Neuronal stem cell (in vitro differentiated cells): Measurements from ENCODE around the gene GRIP1.

Experiments used
- DNase-seq: peaks from one replicate; pipeline ENCODE4 v3.0.0-alpha.2; 2013; ENCODE audit warnings: low spot score
- H2AFZ ChIP-seq: one replicate; pipeline ENCODE4 v1.6.1; 2013; ENCODE audit warnings: mild to moderate bottlenecking, low read length, inconsistent platforms
- H2AK5ac ChIP-seq: 2 replicates; pipeline ENCODE4 v1.6.1; 2013; ENCODE audit warnings: low read depth, mild to moderate bottlenecking, inconsistent platforms, low read length, moderate library complexity, mixed read lengths
- H2BK120ac ChIP-seq: 2 replicates; pipeline ENCODE4 v1.6.1; 2013; ENCODE audit warnings: low read depth, mild to moderate bottlenecking, inconsistent platforms, low read length, moderate library complexity, mixed read lengths
- H2BK12ac ChIP-seq: one replicate; pipeline ENCODE4 v1.6.1; 2013; ENCODE audit warnings: low read length, inconsistent platforms
- H2BK15ac ChIP-seq: 2 replicates; pipeline ENCODE4 v1.6.1; 2013; ENCODE audit warnings: mild to moderate bottlenecking, low read length, inconsistent platforms, mixed read lengths
- H2BK5ac ChIP-seq: one replicate; pipeline ENCODE4 v1.6.1; 2013; ENCODE audit warnings: inconsistent platforms, mild to moderate bottlenecking, low read length, moderate library complexity
- H3K14ac ChIP-seq: one replicate; pipeline ENCODE4 v1.6.1; 2013; ENCODE audit warnings: low read length, inconsistent platforms
- H3K18ac ChIP-seq: 2 replicates; pipeline ENCODE4 v1.6.1; 2013; ENCODE audit warnings: low read length, inconsistent platforms
- H3K23ac ChIP-seq: 2 replicates; pipeline ENCODE4 v1.6.1; 2013; ENCODE audit warnings: low read depth, mild to moderate bottlenecking, mixed read lengths, low read length, inconsistent platforms; ENCODE audit not compliant: poor library complexity
- H3K27ac ChIP-seq: replicated peaks from 3 replicates; pipeline ENCODE4 v1.5.1; 2013; ENCODE audit warnings: low read length, inconsistent platforms
- H3K27me3 ChIP-seq, 3 experiments: 2 replicates each; pipeline ENCODE4 v1.6.1; 2013; ENCODE audit warnings: low read length in 3 of 3, mild to moderate bottlenecking in 2 of 3, inconsistent platforms in 1 of 3, low read depth in 1 of 3, mixed read lengths in 1 of 3, moderate library complexity in 1 of 3; ENCODE audit not compliant: control insufficient read depth in 3 of 3, insufficient read depth in 3 of 3
- H3K36me3 ChIP-seq, 2 donors: replicated peaks in 1 of 2; 2 replicates each; pipeline ENCODE4 v1.6.1; 2013; ENCODE audit warnings: low read length in 2 of 2; ENCODE audit not compliant: control insufficient read depth in 2 of 2, insufficient read depth in 2 of 2
- H3K4ac ChIP-seq: 2 replicates; pipeline ENCODE4 v1.6.1; 2013; ENCODE audit warnings: inconsistent platforms, mild to moderate bottlenecking, low read length, moderate library complexity
- H3K4me1 ChIP-seq, 2 donors: 1 replicate in 1 of 2; 2 replicates in 1 of 2; pipeline ENCODE4 v1.6.1; 2013; ENCODE audit warnings: low read length in 2 of 2, low read depth in 1 of 2; ENCODE audit not compliant: control insufficient read depth in 2 of 2, insufficient read depth in 1 of 2
- H3K4me2 ChIP-seq: one replicate; pipeline ENCODE4 v1.6.1; 2013; ENCODE audit warnings: mild to moderate bottlenecking, low read length, inconsistent platforms; ENCODE audit not compliant: insufficient read depth, poor library complexity, severe bottlenecking
- H3K4me3 ChIP-seq, 2 donors: 2 replicates each; pipeline ENCODE4 v1.5.1; 2013; ENCODE audit warnings: low read length in 2 of 2, mild to moderate bottlenecking in 2 of 2, inconsistent platforms in 1 of 2, moderate library complexity in 1 of 2
- H3K79me1 ChIP-seq: one replicate; pipeline ENCODE4 v1.6.1; 2013; ENCODE audit warnings: low read depth, mild to moderate bottlenecking, inconsistent platforms, low read length, moderate library complexity
- H3K9ac ChIP-seq: one replicate; pipeline ENCODE4 v1.6.1; 2013; ENCODE audit warnings: mild to moderate bottlenecking, low read depth, low read length, inconsistent platforms; ENCODE audit not compliant: poor library complexity
- H3K9me3 ChIP-seq, 2 donors: replicated peaks in 1 of 2; 2 replicates each; pipeline versions ENCODE3 to v1.6.1; 2013; ENCODE audit warnings: low read length in 2 of 2, mild to moderate bottlenecking in 2 of 2, inconsistent platforms in 1 of 2, low read depth in 1 of 2, mixed read lengths in 1 of 2, moderate library complexity in 1 of 2; ENCODE audit not compliant: control insufficient read depth in 2 of 2, insufficient read depth in 1 of 2
- H4K8ac ChIP-seq: one replicate; pipeline ENCODE4 v1.6.1; 2013; ENCODE audit warnings: low read depth, mild to moderate bottlenecking, inconsistent platforms, low read length, moderate library complexity
- H4K91ac ChIP-seq: one replicate; pipeline ENCODE4 v1.6.1; 2013; ENCODE audit warnings: low read length, low read depth, mild to moderate bottlenecking, inconsistent platforms; ENCODE audit not compliant: poor library complexity
- WGBS, 2 donors: extraction: QIAGEN DNeasy Blood & Tissue Kit; methylation state at CpG; one replicate each; pipeline ENCODE4 v1.1.7; 2013; ENCODE audit warnings: missing lambda C conversion rate in 2 of 2, mixed read lengths in 1 of 2; ENCODE audit not compliant: insufficient read length in 2 of 2, insufficient replicate concordance in 1 of 2; ENCODE audit errors: extremely low coverage in 2 of 2; 5-methylcytosine and 5-hydroxymethylcytosine counted together

Gene GRIP1

GRCh38 chr12:66708704-66709456 is 30.0 kb upstream of the GRIP1 start:
- H4K91ac ChIP-seq = no peak overlapping the region
- no peak overlapping the region for H2BK12ac ChIP-seq
- no peak overlapping the region for H3K18ac ChIP-seq
- H2BK15ac ChIP-seq = no peak overlapping the region
- H3K23ac ChIP-seq = no peak overlapping the region
- H3K4me3 ChIP-seq = no peak overlapping the region
- no peak overlapping the region for H3K14ac ChIP-seq
- H3K4me2 ChIP-seq = no peak overlapping the region
- no peak overlapping the region for H4K8ac ChIP-seq
- H3K27ac ChIP-seq = no peak overlapping the region
- no CpG with 5 or more reads among the region's 3 CpGs for WGBS, 2 donors
- H2AK5ac ChIP-seq = no peak overlapping the region
- H3K4ac ChIP-seq = no peak overlapping the region
- DNase-seq = no peak
- H2AFZ ChIP-seq = no peak overlapping the region
- H3K9ac ChIP-seq = no peak overlapping the region
- H3K9me3 ChIP-seq = peaks cover 0 to 2% of the 10 kb centered on the region in 2 donors
- H2BK120ac ChIP-seq = no peak overlapping the region
- no peaks in the 10 kb centered on the region for H3K79me1 ChIP-seq
- H2BK5ac ChIP-seq = no peak overlapping the region
- no peaks in the 10 kb centered on the region for H3K4me1 ChIP-seq
- no peaks in the 10 kb centered on the region for H3K27me3 ChIP-seq
- no peaks in the 10 kb centered on the region for H3K36me3 ChIP-seq

GRCh38 chr12:66707002-66707697 is 28.3 kb upstream of the GRIP1 start:
- Histone ChIP-seq H3K79me1 (no peaks in the 10 kb centered on the region), H3K14ac (no peak overlapping the region), H3K4me2 (no peak overlapping the region), H3K9ac (no peak overlapping the region), H3K27me3 (no peaks in the 10 kb centered on the region), H3K27ac (no peak overlapping the region), H3K9me3 (peaks cover 0 to 2% of the 10 kb centered on the region in 2 donors), H3K4me3 (no peak overlapping the region), H2BK15ac (no peak overlapping the region), H4K91ac (no peak overlapping the region), H4K8ac (no peak overlapping the region), H2BK5ac (no peak overlapping the region), H3K4me1 (no peaks in the 10 kb centered on the region), H3K18ac (no peak overlapping the region), H2AFZ (no peak overlapping the region), H3K23ac (no peak overlapping the region), H3K36me3 (no peaks in the 10 kb centered on the region), H2AK5ac (no peak overlapping the region), H2BK120ac (no peak overlapping the region), H3K4ac (no peak overlapping the region), H2BK12ac (no peak overlapping the region)
- no CpG with 5 or more reads among the region's 4 CpGs for WGBS, 2 donors
- DNase-seq = no peak

- H3K36me3 ChIP-seq = no peaks in the 10 kb centered on the region
- H3K4me1 ChIP-seq = no peaks in the 10 kb centered on the region
- H2BK12ac ChIP-seq = no peak overlapping the region
- H4K8ac ChIP-seq = no peak overlapping the region
- no peak overlapping the region for H3K4me3 ChIP-seq
- H3K4me2 ChIP-seq = no peak overlapping the region
- no peaks in the 10 kb centered on the region for H3K27me3 ChIP-seq
- H3K4ac ChIP-seq = no peak overlapping the region
- no peak overlapping the region for H2AFZ ChIP-seq
- no CpG with 5 or more reads among the region's 4 CpGs for WGBS, 2 donors
- no peak overlapping the region for H2BK15ac ChIP-seq
- H2BK5ac ChIP-seq = no peak overlapping the region
- no peak overlapping the region for H2AK5ac ChIP-seq
- H3K27ac ChIP-seq = no peak overlapping the region
- no peak overlapping the region for H3K23ac ChIP-seq
- H4K91ac ChIP-seq = no peak overlapping the region
- no peak for DNase-seq
- no peak overlapping the region for H2BK120ac ChIP-seq
- no peak overlapping the region for H3K18ac ChIP-seq
- H3K9ac ChIP-seq = no peak overlapping the region
- no peak overlapping the region for H3K14ac ChIP-seq
- H3K79me1 ChIP-seq = no peaks in the 10 kb centered on the region
- no peaks in the 10 kb centered on the region for H3K9me3 ChIP-seq
Observed at GRCh38 chr12:66699738-66700482, 21.0 kb upstream of the GRIP1 start.

GRCh38 chr12:66698558-66698957 is 19.7 kb upstream of the GRIP1 start:
- H3K27ac ChIP-seq = no peak overlapping the region
- H2AFZ ChIP-seq = no peak overlapping the region
- no peak overlapping the region for H2AK5ac ChIP-seq
- no peak overlapping the region for H3K4me3 ChIP-seq
- no peak overlapping the region for H3K23ac ChIP-seq
- H2BK12ac ChIP-seq = no peak overlapping the region
- no peak for DNase-seq
- H2BK15ac ChIP-seq = no peak overlapping the region
- H3K4me1 ChIP-seq = no peaks in the 10 kb centered on the region
- H2BK120ac ChIP-seq = no peak overlapping the region
- H4K91ac ChIP-seq = no peak overlapping the region
- no peak overlapping the region for H4K8ac ChIP-seq
- no peak overlapping the region for H3K18ac ChIP-seq
- H3K4me2 ChIP-seq = no peak overlapping the region
- no peaks in the 10 kb centered on the region for H3K27me3 ChIP-seq
- no peaks in the 10 kb centered on the region for H3K79me1 ChIP-seq
- no peak overlapping the region for H2BK5ac ChIP-seq
- no peaks in the 10 kb centered on the region for H3K36me3 ChIP-seq
- H3K14ac ChIP-seq = no peak overlapping the region
- no peak overlapping the region for H3K9ac ChIP-seq
- no peak overlapping the region for H3K4ac ChIP-seq
- WGBS, 2 donors = no CpG with 5 or more reads among the region's 4 CpGs
- no peaks in the 10 kb centered on the region for H3K9me3 ChIP-seq
